SU-DHL-6 (cell line): ENCODE data around the gene ITGAV.

Source experiments
- H2AFZ ChIP-seq: fragments of 200-600 bp; sonication (generic); 2 replicates; pipeline ENCODE4 v1.6.1; 2014; ENCODE audit warnings: low read depth, mild to moderate bottlenecking, moderate library complexity, mixed read lengths, antibody characterized with exemption, low read length; ENCODE audit not compliant: severe bottlenecking
- H3F3A ChIP-seq: fragments of 200-600 bp; shearing (Covaris generic); 2 replicates; pipeline ENCODE4 v1.6.0; 2016; ENCODE audit warnings: antibody characterized with exemption, mild to moderate bottlenecking; ENCODE audit not compliant: insufficient read depth
- H3K27ac ChIP-seq: fragments of 200-600 bp; sonication (generic); 2 replicates; pipeline ENCODE4 v1.5.1; 2016; ENCODE audit warnings: low read depth, mild to moderate bottlenecking, low read length, moderate library complexity, mixed read lengths
- H3K27me3 ChIP-seq: fragments of 200-600 bp; sonication (generic), shearing (Covaris generic); 2 replicates; pipeline ENCODE4 v1.6.0; 2014; ENCODE audit warnings: mild to moderate bottlenecking, low read length
- H3K36me3 ChIP-seq: fragments of 200-600 bp; sonication (generic); 2 replicates; pipeline ENCODE4 v1.6.1; 2014; ENCODE audit warnings: mild to moderate bottlenecking, low read length, mixed read lengths
- H3K4me2 ChIP-seq: fragments of 300-600, 200-600 bp; shearing (Covaris generic), sonication (generic); 2 replicates; pipeline ENCODE4 v1.6.0; 2014; ENCODE audit warnings: low read length, low read depth, mild to moderate bottlenecking; ENCODE audit not compliant: poor library complexity, severe bottlenecking
- H3K4me3 ChIP-seq: fragments of 200-600 bp; sonication (generic); 2 replicates; pipeline ENCODE4 v1.5.1; 2014; ENCODE audit warnings: antibody characterized with exemption, low read length, mild to moderate bottlenecking, mixed read lengths; ENCODE audit not compliant: insufficient read depth, poor library complexity, severe bottlenecking
- H3K79me2 ChIP-seq: fragments of 200-600 bp; sonication (generic); 2 replicates; pipeline ENCODE4 v1.6.1; 2014; ENCODE audit warnings: mild to moderate bottlenecking, low read length, moderate library complexity; ENCODE audit not compliant: insufficient read depth
- H3K9ac ChIP-seq: fragments of 200-600 bp; sonication (generic); 2 replicates; pipeline ENCODE4 v1.7.0; 2014; ENCODE audit warnings: mild to moderate bottlenecking, low read length
- H3K9me2 ChIP-seq: fragments of 200-600 bp; sonication (generic); replicated peaks from 2 replicates; pipeline ENCODE4 v1.6.1; 2014; ENCODE audit warnings: low read length; ENCODE audit not compliant: insufficient read depth
- H3K9me3 ChIP-seq: fragments of 200-600 bp; sonication (generic); 2 replicates; pipeline ENCODE4 v1.6.1; 2014; ENCODE audit warnings: low read length, mixed read lengths; ENCODE audit not compliant: insufficient read depth
- H4K20me1 ChIP-seq: fragments of 200-600 bp; sonication (generic); 2 replicates; pipeline ENCODE4 v1.6.1; 2014; ENCODE audit warnings: low read depth, mild to moderate bottlenecking, antibody characterized with exemption, low read length, moderate library complexity, mixed read lengths
- CTCF ChIP-seq: fragments of 200-600 bp; sonication (generic); IDR thresholded peaks from one replicate; pipeline ENCODE4 v1.5.1; 2017; ENCODE audit warnings: antibody characterized with exemption, mild to moderate bottlenecking, low read length, moderate library complexity; ENCODE audit not compliant: insufficient read depth, poor library complexity, severe bottlenecking
- EZH2phosphoT487 ChIP-seq: fragments of 200-600 bp; sonication (generic), shearing (Covaris generic); conservative IDR thresholded peaks from 2 replicates; pipeline ENCODE4 v1.6.1; 2018; ENCODE audit warnings: mild to moderate bottlenecking, antibody characterized with exemption, low read length, moderate library complexity, mixed read lengths

The ITGAV gene

GRCh38 chr2:186709529-186710450, 119.9 kb downstream of the ITGAV start:
- no peak overlapping the region for H3K9ac ChIP-seq
- TF ChIP-seq EZH2phosphoT487 (no peak), CTCF (no peak)
- no peak overlapping the region for H3K27ac ChIP-seq
- no peaks in the 10 kb centered on the region for H3K27me3 ChIP-seq
- H3K79me2 ChIP-seq: no peaks in the 10 kb centered on the region
- no peaks in the 10 kb centered on the region for H3K9me2 ChIP-seq
- H3K36me3 ChIP-seq: no peaks in the 10 kb centered on the region
- no peak overlapping the region for H3K4me2 ChIP-seq
- H3K9me3 ChIP-seq: no peaks in the 10 kb centered on the region
- H3K4me3 ChIP-seq: no peak overlapping the region
- no peaks in the 10 kb centered on the region for H3F3A ChIP-seq
- H4K20me1 ChIP-seq: no peaks in the 10 kb centered on the region
- H2AFZ ChIP-seq: no peak overlapping the region

- no peaks in the 10 kb centered on the region for H3K27me3 ChIP-seq
- H2AFZ ChIP-seq: no peak overlapping the region
- no peaks in the 10 kb centered on the region for H4K20me1 ChIP-seq
- no peaks in the 10 kb centered on the region for H3K9me3 ChIP-seq
- H3K9me2 ChIP-seq: no peaks in the 10 kb centered on the region
- H3K79me2 ChIP-seq: no peaks in the 10 kb centered on the region
- H3K9ac ChIP-seq: no peak overlapping the region
- H3K4me3 ChIP-seq: no peak overlapping the region
- no peak for TF ChIP-seq CTCF
- no peak for TF ChIP-seq EZH2phosphoT487
- H3F3A ChIP-seq: no peaks in the 10 kb centered on the region
- no peaks in the 10 kb centered on the region for H3K36me3 ChIP-seq
- no peak overlapping the region for H3K27ac ChIP-seq
- no peak overlapping the region for H3K4me2 ChIP-seq
Measured at GRCh38 chr2:186713691-186714090, 123.8 kb downstream of the ITGAV start.

GRCh38 chr2:186714611-186715010, 124.8 kb downstream of the ITGAV start:
- no peak overlapping the region for H3K9ac ChIP-seq
- no peaks in the 10 kb centered on the region for H3K79me2 ChIP-seq
- H3K27me3 ChIP-seq: no peaks in the 10 kb centered on the region
- TF ChIP-seq CTCF (no peak), EZH2phosphoT487 (no peak)
- H3K9me2 ChIP-seq: no peaks in the 10 kb centered on the region
- H3K4me3 ChIP-seq: no peak overlapping the region
- no peaks in the 10 kb centered on the region for H3F3A ChIP-seq
- no peaks in the 10 kb centered on the region for H4K20me1 ChIP-seq
- H3K4me2 ChIP-seq: no peak overlapping the region
- no peak overlapping the region for H3K27ac ChIP-seq
- no peaks in the 10 kb centered on the region for H3K9me3 ChIP-seq
- H2AFZ ChIP-seq: no peak overlapping the region
- no peaks in the 10 kb centered on the region for H3K36me3 ChIP-seq
